Type B pancreatic cell (in vitro differentiated cells): ENCODE results near the gene SSB. TPM values are rescaled to one million over a fixed set of nuclear protein-coding genes. Genes with fewer than 3 reads are reported as not detected.

Experiments used
- DNase-seq: peaks from one replicate; pipeline ENCODE4 v3.0.0; 2021; ENCODE audit warnings: mixed read lengths; ENCODE audit not compliant: unreplicated experiment; ENCODE audit errors: extremely low spot score
- H3K27ac Mint-ChIP-seq: 2 replicates; pipeline ENCODE4 v1.8.0; 2021; ENCODE audit warnings: mild to moderate bottlenecking, mixed read lengths
- H3K27me3 Mint-ChIP-seq: 2 replicates; pipeline ENCODE4 v1.8.0; 2021; ENCODE audit warnings: mixed read lengths
- H3K36me3 Mint-ChIP-seq: 2 replicates; pipeline ENCODE4 v1.8.0; 2021; ENCODE audit warnings: mixed read lengths
- H3K4me1 Mint-ChIP-seq: one replicate; pipeline ENCODE4 v1.8.0; 2021; ENCODE audit warnings: mixed read lengths; ENCODE audit not compliant: unreplicated experiment
- H3K4me3 Mint-ChIP-seq: 2 replicates; pipeline ENCODE4 v1.8.0; 2021; ENCODE audit warnings: mild to moderate bottlenecking, mixed read lengths
- H3K9me3 Mint-ChIP-seq: 2 replicates; pipeline ENCODE4 v1.8.0; 2021; ENCODE audit warnings: mixed read lengths
- long read RNA-seq: library from polyadenylated mRNA; unstranded; transcript quantifications from one replicate; pipeline ENCODE4 v2.0.0, GENCODE V29; 2020
- total RNA-seq: library from RNA; stranded (reverse); gene quantifications from 2 replicates; pipeline ENCODE4 v1.2.1, GENCODE V29; 2021; ENCODE audit warnings: low replicate concordance
- TF ChIP-seq, protein P1 (sequence below): fragments of 200-600 bp; sonication (generic); conservative IDR thresholded peaks from 2 replicates; pipeline ENCODE4 v1.5.0; 2021; ENCODE audit warnings: antibody characterized with exemption, mild to moderate bottlenecking

The SSB gene
- 109 and 142 TPM in 2 replicates for total RNA-seq
- long read RNA-seq, transcript SSB-201 (12 exons, 1,709 nt): major isoform, 29 of 117 reads
- long read RNA-seq, transcript SSB-206 (4 exons, 619 nt): minor isoform, 7 of 117 reads
- long read RNA-seq, partial matches to known transcripts: 73 of 117 reads
- long read RNA-seq, other reads (novel, unspliced or antisense): 8 of 117 reads

GRCh38 chr2:169798718-169799592 lies at the start of gene SSB:
TSS of gene SSB (plus strand) at chr2:169798871. CDS start at chr2:169800961, 2,090 bp downstream.
- Mint-ChIP-seq H3K9me3 (no peaks in the 10 kb centered on the region), H3K4me1 (peaks cover 20% of the 10 kb centered on the region), H3K4me3 (peak within 1 kb of the TSS; percentile 91), H3K36me3 (peaks cover 9% of the 10 kb centered on the region), H3K27me3 (no peaks in the 10 kb centered on the region), H3K27ac (peak within 1 kb of the TSS; percentile 82)
- DNase-seq: peak; percentile 92
- TF ChIP-seq, protein P1, sequence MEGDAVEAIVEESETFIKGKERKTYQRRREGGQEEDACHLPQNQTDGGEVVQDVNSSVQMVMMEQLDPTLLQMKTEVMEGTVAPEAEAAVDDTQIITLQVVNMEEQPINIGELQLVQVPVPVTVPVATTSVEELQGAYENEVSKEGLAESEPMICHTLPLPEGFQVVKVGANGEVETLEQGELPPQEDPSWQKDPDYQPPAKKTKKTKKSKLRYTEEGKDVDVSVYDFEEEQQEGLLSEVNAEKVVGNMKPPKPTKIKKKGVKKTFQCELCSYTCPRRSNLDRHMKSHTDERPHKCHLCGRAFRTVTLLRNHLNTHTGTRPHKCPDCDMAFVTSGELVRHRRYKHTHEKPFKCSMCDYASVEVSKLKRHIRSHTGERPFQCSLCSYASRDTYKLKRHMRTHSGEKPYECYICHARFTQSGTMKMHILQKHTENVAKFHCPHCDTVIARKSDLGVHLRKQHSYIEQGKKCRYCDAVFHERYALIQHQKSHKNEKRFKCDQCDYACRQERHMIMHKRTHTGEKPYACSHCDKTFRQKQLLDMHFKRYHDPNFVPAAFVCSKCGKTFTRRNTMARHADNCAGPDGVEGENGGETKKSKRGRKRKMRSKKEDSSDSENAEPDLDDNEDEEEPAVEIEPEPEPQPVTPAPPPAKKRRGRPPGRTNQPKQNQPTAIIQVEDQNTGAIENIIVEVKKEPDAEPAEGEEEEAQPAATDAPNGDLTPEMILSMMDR: no peak

GRCh38 chr2:169752752-169753151 lies 45.9 kb upstream of the SSB start:
- peaks cover 3% of the 10 kb centered on the region for H3K9me3 Mint-ChIP-seq
- H3K36me3 Mint-ChIP-seq: peaks cover 35% of the 10 kb centered on the region
- no peaks in the 10 kb centered on the region for H3K27me3 Mint-ChIP-seq
- H3K27ac Mint-ChIP-seq: no peak overlapping the region
- H3K4me3 Mint-ChIP-seq: no peak overlapping the region
- DNase-seq: no peak
- TF ChIP-seq, protein P1: no peak
- no peaks in the 10 kb centered on the region for H3K4me1 Mint-ChIP-seq

DNA sequence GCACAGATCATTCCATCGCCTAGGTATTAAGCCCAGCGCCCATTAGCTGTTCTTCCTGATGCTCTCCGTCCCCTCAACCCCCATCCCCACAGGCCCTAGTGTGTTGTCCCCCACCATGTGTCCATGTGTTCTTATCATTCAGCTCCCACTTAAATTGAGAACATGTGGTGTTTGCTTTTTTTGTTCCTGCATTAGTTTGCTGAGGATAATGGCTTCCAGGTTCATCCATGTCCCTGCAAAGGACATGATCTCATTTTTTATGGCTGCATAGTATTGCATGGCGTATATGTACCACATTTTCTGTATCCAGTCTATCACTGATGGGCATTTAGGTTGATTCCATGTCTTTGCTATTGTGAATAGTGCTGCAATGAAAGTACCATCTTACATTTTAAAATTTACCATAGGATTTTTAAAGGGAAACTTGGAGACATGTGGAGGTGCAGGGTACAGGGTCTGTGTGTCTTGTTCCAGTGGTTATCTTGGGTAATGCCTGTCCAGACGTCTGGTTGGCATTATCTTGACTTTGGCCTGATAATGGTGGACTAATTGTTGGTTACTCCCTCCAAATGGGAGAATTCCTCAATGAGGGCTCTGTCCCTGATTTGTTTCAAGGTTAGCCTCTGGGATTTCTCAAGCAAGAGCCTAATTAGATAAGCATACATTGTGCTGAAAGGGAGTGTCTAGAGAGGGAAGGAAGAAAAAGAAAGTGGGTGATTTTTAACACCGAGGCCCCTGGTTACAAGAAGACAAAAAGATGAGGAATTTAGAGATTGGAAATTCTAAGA lies 43.4 kb upstream of the SSB start:
- H3K9me3 Mint-ChIP-seq: peaks cover 4% of the 10 kb centered on the region
- H3K36me3 Mint-ChIP-seq: peaks cover 22% of the 10 kb centered on the region
- H3K4me1 Mint-ChIP-seq: no peaks in the 10 kb centered on the region
- TF ChIP-seq, protein P1: no peak
- no peak overlapping the region for H3K27ac Mint-ChIP-seq
- H3K27me3 Mint-ChIP-seq: no peaks in the 10 kb centered on the region
- no peak for DNase-seq
- no peak overlapping the region for H3K4me3 Mint-ChIP-seq

GRCh38 chr2:169756342-169756741 lies 42.3 kb upstream of the SSB start:
- no peak for DNase-seq
- TF ChIP-seq, protein P1: no peak
- no peaks in the 10 kb centered on the region for H3K27me3 Mint-ChIP-seq
- peaks cover 7% of the 10 kb centered on the region for H3K9me3 Mint-ChIP-seq
- H3K36me3 Mint-ChIP-seq: peaks cover 21% of the 10 kb centered on the region
- no peak overlapping the region for H3K27ac Mint-ChIP-seq
- no peaks in the 10 kb centered on the region for H3K4me1 Mint-ChIP-seq
- H3K4me3 Mint-ChIP-seq: no peak overlapping the region

DNA sequence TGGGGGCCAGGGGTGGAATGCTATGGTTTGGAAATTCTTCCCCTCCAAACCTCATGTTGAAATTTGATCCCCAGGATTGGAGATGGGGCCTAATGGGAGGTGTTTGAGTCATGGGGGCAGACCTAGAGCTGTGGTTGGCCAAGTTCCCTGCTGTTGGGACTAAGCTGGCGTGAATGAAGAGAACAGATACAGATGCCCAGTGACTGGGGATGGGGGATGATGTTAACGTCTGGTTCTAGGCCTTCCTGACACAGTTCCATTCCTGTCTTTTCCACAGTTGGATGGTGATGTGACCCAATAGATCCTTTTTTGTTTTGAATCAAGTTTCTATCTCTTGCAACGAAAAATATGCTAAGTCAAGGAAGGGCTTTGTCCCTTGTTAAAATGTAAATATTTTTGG lies 41.3 kb upstream of the SSB start:
- no peak overlapping the region for H3K27ac Mint-ChIP-seq
- no peaks in the 10 kb centered on the region for H3K4me1 Mint-ChIP-seq
- DNase-seq: no peak
- H3K27me3 Mint-ChIP-seq: no peaks in the 10 kb centered on the region
- H3K9me3 Mint-ChIP-seq: peaks cover 7% of the 10 kb centered on the region
- peaks cover 21% of the 10 kb centered on the region for H3K36me3 Mint-ChIP-seq
- H3K4me3 Mint-ChIP-seq: no peak overlapping the region
- TF ChIP-seq, protein P1: no peak
